GM19193 (cell line): ENCODE measurements around the gene NCKIPSD.

Experiments
- POLR2A ChIP-seq: IDR thresholded peaks from 4 replicates; pipeline ENCODE4 v1.6.1; 2011; ENCODE audit not compliant: insufficient read depth, insufficient read length; ENCODE audit errors: extremely low read depth

Gene NCKIPSD

DNA sequence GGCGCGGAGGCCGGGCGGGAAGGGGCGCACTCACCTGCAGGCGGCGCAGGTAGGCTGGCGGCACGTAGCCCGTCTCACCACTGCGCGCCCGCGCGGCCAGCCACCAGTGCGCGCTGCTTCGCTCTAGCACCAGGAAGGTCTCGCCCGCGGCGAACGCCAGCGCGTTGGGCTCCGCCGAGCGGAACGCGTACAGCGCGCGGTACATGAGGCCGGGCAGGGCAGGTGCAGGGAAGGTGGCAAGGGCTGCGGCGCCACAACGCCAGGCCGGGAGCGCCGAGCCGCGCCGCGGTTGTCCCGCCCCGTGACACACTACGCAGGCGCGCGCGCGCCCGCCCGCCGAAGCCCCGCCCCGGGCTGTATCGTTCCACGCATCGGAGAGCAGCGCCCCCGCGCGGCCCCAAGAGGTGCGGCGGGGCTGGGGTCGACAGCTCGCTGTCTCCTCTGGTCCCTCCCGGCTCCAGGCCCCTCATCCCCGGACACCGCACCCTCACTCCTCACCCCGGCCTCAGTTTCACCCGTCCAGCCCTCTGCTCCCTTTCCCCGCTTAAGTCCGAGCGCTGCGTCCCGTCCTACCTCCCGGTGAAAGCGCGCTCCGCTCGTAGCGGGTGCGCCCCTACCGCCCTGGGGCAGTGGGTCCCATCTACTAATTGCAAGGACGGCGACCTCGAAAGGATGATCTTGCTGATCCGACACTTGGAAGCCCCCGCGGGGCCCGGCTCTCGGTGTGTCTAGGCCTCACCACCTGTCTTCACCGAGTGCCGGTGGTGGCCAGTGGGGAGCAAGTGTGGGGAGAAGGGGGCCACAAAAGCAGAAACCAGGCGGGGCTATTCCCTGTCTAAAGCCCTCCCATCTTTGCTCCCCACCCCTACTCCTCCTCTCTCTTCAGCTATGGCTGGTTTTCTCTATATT lies at the start of gene NCKIPSD:
NCKIPSD (minus strand) TSS at position 313 of the 909 bp plus-strand sequence; CDS start at position 205, 108 bp downstream.
- TF ChIP-seq POLR2A: peak; percentile 87

GRCh38 chr3:48727511-48727910 lies 41.8 kb upstream of the NCKIPSD start:
- no peak for TF ChIP-seq POLR2A

DNA sequence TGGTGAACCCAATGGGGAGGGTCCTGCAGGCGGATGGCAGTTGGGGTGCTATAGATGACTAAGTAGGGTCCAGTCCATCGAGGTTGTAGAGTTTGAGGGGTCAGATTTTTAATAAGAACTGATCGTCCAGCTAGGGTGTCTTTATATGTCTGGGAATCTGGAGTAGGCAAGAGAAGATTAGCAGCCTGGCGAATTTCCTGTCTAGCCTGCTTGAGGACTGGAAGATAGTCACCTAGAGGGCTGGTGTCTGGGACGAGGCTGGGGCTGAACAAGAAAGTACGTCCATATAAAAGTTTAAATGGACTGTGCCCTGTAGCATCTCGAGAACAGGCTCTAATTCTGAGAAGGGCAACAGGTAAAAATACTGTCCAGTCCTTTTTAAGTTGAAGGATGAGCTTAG lies 38.0 kb upstream of the NCKIPSD start:
- no peak for TF ChIP-seq POLR2A

GRCh38 chr3:48716982-48717746 lies 31.4 kb upstream of the NCKIPSD start, which contains the start of gene IP6K2:
IP6K2 (minus strand) TSS chr3:48717221; CDS start chr3:48695291, 21,930 bp downstream.
- peak; percentile 95 for TF ChIP-seq POLR2A

- TF ChIP-seq POLR2A: no peak
These were observed 30.8 kb upstream of the NCKIPSD start for GRCh38 chr3:48716508-48716981.

DNA sequence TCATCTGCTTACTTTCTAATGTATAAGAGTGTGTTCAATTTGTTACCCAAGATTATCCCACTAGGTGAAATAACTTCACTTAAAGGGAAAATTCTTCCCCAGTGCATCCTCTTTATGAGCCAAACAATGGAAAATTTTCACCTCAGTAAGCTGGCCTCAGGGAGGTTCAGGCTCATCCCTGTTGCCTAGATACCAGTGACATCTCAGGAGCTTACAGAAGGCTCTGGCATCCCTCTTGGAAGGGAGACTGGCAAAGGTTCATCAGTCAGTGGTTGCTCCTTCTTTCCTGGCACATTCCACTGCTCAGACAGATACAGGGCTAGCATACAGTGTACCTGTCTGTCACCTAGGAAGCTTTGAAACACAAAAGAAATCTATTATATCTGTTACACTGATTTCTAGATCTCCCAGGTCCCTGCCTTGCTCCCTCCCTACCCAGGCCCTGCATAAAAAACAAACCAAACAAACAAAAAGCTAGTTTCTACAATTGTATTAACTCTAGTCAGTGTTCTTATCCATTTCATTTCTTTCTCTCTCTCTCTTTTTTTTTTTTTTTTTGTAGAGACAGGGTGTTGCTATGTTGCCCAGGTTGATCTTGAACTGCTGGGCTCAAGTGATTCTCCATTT lies 29.6 kb upstream of the NCKIPSD start:
- no peak for TF ChIP-seq POLR2A

DNA sequence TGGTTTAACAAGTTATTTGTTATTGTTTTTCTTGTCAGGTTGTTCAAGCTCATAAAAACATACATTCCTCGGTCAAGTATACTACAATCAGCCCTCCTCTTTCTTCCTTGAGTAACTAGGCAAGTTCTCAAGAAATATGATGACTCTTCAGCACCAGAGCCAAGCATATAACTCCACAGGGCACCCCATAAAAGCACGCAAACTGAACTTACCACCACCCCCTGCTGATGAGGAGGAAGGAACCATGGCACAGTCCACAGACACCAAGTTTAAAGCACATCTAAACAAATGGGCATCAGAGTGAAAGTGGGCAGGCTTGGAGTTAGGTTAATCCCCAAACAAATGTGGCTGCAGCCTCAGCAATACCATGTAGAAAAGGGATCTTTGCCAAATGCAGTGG lies 26.0 kb upstream of the NCKIPSD start:
- no peak for TF ChIP-seq POLR2A

- TF ChIP-seq POLR2A: no peak
These were observed 23.3 kb upstream of the NCKIPSD start for GRCh38 chr3:48709051-48709461.

DNA sequence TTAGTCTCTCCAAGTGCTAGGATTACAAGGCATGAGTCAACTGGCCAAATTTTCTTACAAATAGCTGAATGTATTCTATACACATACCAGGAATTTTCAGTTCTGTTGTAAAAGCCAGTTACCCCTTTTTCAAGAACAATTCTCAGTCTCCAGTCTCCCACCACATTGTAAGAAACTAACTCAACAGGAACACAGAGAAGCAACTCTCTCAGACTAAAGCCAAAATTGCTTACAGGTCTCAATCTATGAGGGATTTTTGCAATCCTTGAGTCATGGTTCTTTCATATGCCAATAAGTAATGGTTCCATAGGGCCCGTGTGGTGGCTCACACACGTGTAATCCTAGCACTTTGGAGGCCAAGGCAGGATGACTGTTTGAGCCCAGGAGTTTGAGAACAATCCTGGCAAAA lies 22.8 kb upstream of the NCKIPSD start:
- TF ChIP-seq POLR2A: no peak

DNA sequence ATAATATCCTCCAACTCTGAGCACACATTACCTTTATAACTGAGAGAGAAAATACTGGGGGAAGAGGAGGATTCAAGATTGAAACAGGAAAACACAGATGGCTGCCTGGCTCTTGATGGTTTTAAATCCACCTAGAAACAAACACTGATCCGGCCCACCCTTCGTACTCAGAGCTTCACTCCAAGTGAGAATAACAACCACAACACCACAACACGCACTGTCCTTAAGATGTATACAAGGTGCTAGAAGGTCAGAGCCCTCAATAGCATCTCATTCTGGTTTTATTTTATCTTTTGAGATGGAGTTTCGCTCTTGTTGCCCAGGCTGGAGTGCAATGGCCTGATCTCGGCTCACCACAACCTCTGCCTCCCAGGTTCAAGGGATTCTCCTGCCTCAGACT lies 21.4 kb upstream of the NCKIPSD start:
- no peak for TF ChIP-seq POLR2A

GRCh38 chr3:48702320-48702920 lies 16.7 kb upstream of the NCKIPSD start:
- TF ChIP-seq POLR2A: no peak

GRCh38 chr3:48700731-48701405 lies 15.2 kb upstream of the NCKIPSD start:
- TF ChIP-seq POLR2A: no peak

DNA sequence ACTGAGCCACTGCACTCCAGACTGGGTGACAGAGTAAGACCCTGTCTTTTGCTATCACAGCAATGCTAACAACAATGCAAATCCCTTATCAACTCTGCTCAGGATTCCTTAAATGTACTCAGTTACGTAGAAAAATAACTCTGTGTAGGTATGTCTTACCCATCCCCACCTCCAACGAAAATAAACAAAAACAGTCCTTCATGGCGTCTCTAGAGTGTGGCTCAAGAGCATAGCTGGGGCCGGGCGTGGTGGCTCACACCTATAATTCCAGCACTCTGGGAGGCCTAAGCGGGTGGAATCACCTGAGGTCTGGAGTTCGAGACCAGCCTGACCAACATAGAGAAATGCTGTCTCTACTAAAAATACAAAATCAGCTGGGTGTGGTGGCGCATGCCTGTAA lies 13.2 kb upstream of the NCKIPSD start:
- no peak for TF ChIP-seq POLR2A

GRCh38 chr3:48697952-48698351 lies 12.2 kb upstream of the NCKIPSD start:
- no peak for TF ChIP-seq POLR2A
